Suprapubic skin (tissue), 4 donors: ENCODE data around the gene CC2D1A. TPM values are rescaled to one million over a fixed set of nuclear protein-coding genes. Genes with fewer than 3 reads are reported as not detected.

Experiments
- DNase-seq, 2 donors: peaks; one replicate each; pipeline ENCODE4 v3.0.0-alpha.2; 2019; ENCODE audit warnings: low spot score in 2 of 2
- H3K27ac ChIP-seq: fragments of 200-600 bp; sonication (generic); one replicate; pipeline ENCODE4 v1.5.1; 2019
- H3K27me3 ChIP-seq: fragments of 200-600 bp; sonication (generic); one replicate; pipeline ENCODE4 v1.5.1; 2019
- H3K36me3 ChIP-seq: fragments of 200-600 bp; sonication (generic); one replicate; pipeline ENCODE4 v1.5.1; 2019
- H3K4me1 ChIP-seq: fragments of 200-600 bp; sonication (generic); one replicate; pipeline ENCODE4 v1.5.1; 2019
- H3K4me3 ChIP-seq: fragments of 200-600 bp; sonication (generic); one replicate; pipeline ENCODE4 v1.5.1; 2019; ENCODE audit warnings: mild to moderate bottlenecking
- H3K9me3 ChIP-seq: fragments of 200-600 bp; sonication (generic); one replicate; pipeline ENCODE4 v1.5.1; 2019
- EP300 ChIP-seq: sonication (generic); formaldehyde crosslinking; IDR thresholded peaks from one replicate; pipeline ENCODE4 v1.6.1; 2017; ENCODE audit warnings: antibody characterized with exemption
- POLR2A ChIP-seq, 2 donors: fragments of 450-650 bp; IDR thresholded peaks; one replicate each; pipeline ENCODE4 v1.6.1; 2017; ENCODE audit warnings: antibody characterized with exemption in 2 of 2, mild to moderate bottlenecking in 2 of 2, moderate library complexity in 2 of 2
- POLR2AphosphoS5 ChIP-seq, 3 donors: sonication (generic); formaldehyde crosslinking; IDR thresholded peaks; one replicate each; pipeline ENCODE4 v1.6.1; 2017; ENCODE audit warnings: antibody characterized with exemption in 3 of 3
- WGBS: methylation state at CpG from one replicate; pipeline ENCODE4 v1.1.5; 2018; 5-methylcytosine and 5-hydroxymethylcytosine counted together
- total RNA-seq, 4 donors: library from RNA; depleted of rRNA; stranded (reverse); fragments of >200 nt; gene quantifications; one replicate each; pipeline ENCODE4 v1.1.0, GENCODE V29; 2016
- TF ChIP-seq, protein P1 (sequence below), 2 donors: fragments of 200-600 bp in 1 of 2; fragments of 450-650 bp in 1 of 2; sonication (generic) in 1 of 2; IDR thresholded peaks; one replicate each; pipeline ENCODE4 v1.5.1; 2016 to 2019; ENCODE audit warnings: antibody characterized with exemption in 2 of 2, mild to moderate bottlenecking in 1 of 2, moderate library complexity in 1 of 2

Gene CC2D1A
- total RNA-seq, 4 donors from 2014 or later = 48.0 to 94.9 (median 66.7) TPM

DNA sequence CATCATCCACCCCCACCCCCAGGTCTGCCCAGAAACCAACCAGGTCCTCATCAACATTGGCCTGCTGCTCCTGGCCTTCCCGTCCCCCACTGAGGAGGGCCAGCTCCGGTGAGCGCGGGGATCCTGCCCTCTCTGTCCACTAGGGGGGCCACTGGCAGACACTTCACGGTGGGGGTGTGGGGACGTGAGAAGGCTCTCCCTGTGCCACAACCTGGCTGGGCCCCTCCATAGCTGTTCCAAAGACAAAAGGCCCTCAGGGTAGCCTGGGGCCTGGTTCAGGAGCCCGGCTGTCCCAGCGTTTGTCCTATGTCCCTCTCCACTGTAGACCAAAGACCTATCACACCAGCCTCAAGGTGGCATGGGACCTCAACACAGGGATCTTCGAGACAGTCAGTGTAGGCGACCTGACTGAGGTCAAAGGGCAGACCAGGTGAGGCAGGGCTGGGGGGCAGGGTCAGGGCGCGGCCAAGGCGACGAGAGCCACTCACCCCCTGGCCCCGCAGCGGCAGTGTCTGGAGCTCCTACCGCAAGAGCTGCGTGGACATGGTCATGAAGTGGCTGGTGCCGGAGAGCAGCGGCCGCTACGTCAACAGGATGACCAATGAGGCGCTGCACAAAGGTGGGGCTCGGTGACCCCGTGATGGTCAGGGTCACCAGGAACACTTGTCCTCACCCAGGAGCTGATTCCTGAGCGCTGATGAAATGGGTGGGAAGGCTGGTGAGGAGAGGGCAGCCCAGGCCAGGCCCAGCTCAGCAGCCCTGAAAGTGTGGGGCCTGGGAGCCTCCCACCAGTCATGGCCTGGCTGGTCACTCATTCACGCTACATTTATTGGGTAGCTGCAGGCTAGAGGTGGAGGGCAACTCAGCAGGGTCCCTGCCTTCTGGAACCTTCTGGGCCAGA lies 54.2 kb downstream of the CC2D1A start:
- H3K36me3 ChIP-seq = peaks cover 81% of the 10 kb centered on the region
- no peak overlapping the region for H3K4me3 ChIP-seq
- DNase-seq = no peak
- H3K9me3 ChIP-seq = no peaks in the 10 kb centered on the region
- 20% methylated on average over 1 of the region's 27 CpGs for WGBS
- TF ChIP-seq POLR2A (IDR thresholded peaks at IDR 0.05) (no peak), POLR2AphosphoS5 (IDR thresholded peaks at IDR 0.05) (no peak), EP300 (no peak)
- TF ChIP-seq, protein P1, sequence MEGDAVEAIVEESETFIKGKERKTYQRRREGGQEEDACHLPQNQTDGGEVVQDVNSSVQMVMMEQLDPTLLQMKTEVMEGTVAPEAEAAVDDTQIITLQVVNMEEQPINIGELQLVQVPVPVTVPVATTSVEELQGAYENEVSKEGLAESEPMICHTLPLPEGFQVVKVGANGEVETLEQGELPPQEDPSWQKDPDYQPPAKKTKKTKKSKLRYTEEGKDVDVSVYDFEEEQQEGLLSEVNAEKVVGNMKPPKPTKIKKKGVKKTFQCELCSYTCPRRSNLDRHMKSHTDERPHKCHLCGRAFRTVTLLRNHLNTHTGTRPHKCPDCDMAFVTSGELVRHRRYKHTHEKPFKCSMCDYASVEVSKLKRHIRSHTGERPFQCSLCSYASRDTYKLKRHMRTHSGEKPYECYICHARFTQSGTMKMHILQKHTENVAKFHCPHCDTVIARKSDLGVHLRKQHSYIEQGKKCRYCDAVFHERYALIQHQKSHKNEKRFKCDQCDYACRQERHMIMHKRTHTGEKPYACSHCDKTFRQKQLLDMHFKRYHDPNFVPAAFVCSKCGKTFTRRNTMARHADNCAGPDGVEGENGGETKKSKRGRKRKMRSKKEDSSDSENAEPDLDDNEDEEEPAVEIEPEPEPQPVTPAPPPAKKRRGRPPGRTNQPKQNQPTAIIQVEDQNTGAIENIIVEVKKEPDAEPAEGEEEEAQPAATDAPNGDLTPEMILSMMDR (IDR thresholded peaks at IDR 0.05) = no peak
- H3K4me1 ChIP-seq = peaks cover 5% of the 10 kb centered on the region
- no peaks in the 10 kb centered on the region for H3K27me3 ChIP-seq
- no peak overlapping the region for H3K27ac ChIP-seq

DNA sequence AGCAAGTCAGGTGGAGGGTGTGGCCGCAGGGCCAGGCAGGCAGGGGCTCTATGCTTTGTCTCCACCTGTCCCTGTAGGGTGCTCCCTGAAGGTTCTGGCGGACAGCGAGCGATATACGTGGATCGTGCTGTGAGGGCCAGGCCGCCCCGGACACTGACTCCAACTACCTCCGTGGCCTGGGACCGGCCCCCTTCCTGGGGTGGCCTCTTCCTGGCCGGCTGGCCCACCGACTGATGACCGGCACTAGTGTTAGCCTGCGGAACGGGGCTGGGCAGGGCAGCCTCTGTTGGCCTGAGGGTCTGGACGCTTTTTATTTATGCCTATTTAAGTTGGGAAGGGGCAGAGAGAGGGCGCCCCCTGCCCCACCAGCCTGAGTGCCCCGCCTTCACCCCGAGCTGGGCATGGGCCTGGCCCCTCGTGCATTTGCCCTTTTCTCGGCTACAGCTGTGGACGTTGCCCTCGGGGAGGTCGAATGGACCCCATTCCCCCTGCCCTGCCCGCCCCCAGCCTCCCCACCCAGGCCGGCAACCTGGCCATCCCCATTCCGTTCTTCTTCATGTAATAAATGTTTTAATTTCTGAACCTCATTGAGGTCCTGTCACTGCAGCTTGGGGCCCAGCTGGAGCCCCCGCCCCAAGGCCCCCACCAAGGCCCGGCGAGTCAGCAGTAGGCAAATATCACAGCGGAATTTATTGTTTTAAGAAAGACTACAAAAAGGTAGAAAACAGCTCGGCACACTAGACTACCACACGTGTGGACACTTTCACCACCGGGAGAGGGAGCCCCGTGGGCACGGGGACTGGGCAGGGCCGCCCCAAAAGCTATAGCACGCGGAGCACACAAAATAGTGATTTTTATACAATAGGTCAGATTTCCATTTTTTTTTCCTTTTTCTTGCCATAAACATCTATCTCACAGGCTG lies 55.1 kb downstream of the CC2D1A start:
- no peak for DNase-seq
- Histone ChIP-seq H3K27ac (no peak overlapping the region), H3K36me3 (peaks cover 81% of the 10 kb centered on the region), H3K4me1 (peaks cover 5% of the 10 kb centered on the region), H3K27me3 (no peaks in the 10 kb centered on the region), H3K4me3 (no peak overlapping the region), H3K9me3 (no peaks in the 10 kb centered on the region)
- WGBS = 89% methylated on average over 30 of the region's 39 CpGs
- no peak for TF ChIP-seq POLR2AphosphoS5 (IDR thresholded peaks at IDR 0.05)
- no peak for TF ChIP-seq POLR2A (IDR thresholded peaks at IDR 0.05)
- no peak for TF ChIP-seq EP300
- TF ChIP-seq, protein P1 (IDR thresholded peaks at IDR 0.05) = no peak

DNA sequence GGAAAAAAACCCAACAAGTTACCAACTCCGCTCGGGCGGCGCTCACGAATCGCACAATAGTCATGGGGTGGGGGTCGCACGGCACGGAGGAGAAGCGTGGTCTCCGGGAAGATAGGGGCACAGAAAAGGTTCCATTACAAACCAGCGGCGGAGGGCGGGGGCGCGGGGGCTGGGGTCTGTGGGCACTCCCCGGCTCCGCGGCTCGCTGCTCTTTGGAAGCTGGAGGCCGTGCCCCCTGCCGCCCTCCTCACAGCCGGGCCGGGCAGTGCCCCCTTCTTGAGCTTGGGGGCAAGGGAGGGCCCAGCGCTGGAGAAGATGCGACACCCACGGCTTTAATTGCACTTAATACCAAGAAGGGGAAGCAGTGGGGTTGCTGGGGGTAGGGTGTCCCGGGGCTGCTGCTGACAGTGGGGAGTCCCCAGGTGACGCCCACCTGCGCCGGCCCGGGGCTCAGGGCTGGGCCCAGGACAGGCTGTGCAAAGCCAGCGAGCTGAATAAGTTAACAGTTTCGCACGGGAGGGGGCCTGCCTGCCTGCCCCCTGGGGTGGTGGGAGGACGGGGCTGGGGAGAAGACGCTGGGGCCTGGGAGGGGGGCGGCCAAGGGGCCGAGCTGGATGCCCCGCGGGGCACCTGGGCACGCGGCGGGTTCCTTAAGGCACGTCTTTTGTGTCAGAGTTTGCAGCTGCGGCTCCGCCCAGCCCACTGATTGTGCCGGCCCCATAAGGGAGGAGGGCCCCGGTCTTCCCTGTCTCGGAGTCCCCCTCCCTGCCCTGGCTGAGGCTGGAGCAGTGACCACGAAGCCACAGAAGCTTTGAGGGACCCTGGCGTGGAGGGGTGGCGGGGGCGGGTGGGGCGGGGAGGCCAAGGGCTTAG lies 56.1 kb downstream of the CC2D1A start:
- Histone ChIP-seq H3K36me3 (peaks cover 81% of the 10 kb centered on the region), H3K27me3 (no peaks in the 10 kb centered on the region), H3K9me3 (no peaks in the 10 kb centered on the region), H3K27ac (no peak overlapping the region), H3K4me1 (no peaks in the 10 kb centered on the region), H3K4me3 (peak overlapping the region; percentile 19)
- WGBS = 72% methylated on average over 38 of the region's 55 CpGs
- TF ChIP-seq POLR2AphosphoS5 (IDR thresholded peaks at IDR 0.05) (no peak), EP300 (no peak), POLR2A (IDR thresholded peaks at IDR 0.05) (no peak)
- TF ChIP-seq, protein P1 (IDR thresholded peaks at IDR 0.05) = no peak
- no peak for DNase-seq

DNA sequence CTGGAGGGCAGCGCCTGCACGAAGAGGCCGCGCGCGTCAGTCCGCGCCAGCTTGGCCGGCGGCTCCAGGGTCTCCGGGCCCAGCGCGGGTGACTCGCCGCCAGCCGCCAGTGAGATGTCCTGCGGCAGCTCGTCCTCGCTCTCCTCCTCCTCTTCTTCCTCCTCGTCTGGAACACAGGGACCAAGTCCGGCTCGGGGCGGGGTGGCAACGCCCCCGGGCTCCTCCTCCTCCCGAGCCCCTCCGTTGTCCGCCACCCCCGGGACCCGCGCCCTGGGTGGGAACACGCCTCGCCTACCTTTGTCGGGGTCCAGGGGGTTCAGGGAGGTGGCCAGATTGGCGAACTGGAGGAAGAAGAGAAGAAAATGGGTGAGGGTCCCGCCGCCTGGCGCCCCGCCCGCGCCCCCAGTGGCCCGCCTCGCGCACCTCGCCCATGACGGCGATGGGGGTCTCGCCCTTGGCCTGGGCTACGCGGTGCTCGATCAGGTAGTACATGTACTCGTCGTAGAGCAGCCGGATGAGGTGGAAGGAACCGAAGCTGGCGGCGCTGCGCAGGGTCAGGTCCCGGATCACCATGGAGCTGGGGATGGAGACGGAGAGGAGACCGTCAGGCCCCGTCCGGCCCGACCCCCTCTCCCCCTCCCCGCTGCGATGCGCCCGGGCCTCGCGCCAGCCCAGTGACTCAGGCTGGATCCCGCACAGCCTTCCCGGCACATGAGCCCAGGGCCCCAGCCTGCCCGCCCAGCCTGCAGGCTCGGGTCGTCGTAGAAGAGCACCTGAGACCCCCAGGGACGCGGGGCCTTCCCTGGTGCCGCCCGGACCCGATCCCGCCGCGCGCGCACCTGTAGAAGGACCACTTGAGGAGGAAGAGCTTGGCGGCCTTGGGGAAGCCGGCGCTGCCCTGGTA lies 57.0 kb downstream of the CC2D1A start:
- WGBS = 79% methylated on average over 29 of the region's 89 CpGs
- Histone ChIP-seq H3K27ac (no peak overlapping the region), H3K36me3 (peaks cover 81% of the 10 kb centered on the region), H3K9me3 (no peaks in the 10 kb centered on the region), H3K4me1 (no peaks in the 10 kb centered on the region), H3K4me3 (peak overlapping the region; percentile 19), H3K27me3 (no peaks in the 10 kb centered on the region)
- TF ChIP-seq POLR2A (IDR thresholded peaks at IDR 0.05) (no peak), EP300 (no peak)
- TF ChIP-seq, protein P1 (IDR thresholded peaks at IDR 0.05) = no peak
- no peak for DNase-seq
